Stimulated activated CD4-positive, alpha-beta T cell treated with anti-CD3 and anti-CD28 coated beads, Interleukin-4, amount 100 ng/mL, for 4 hours (primary cell): ENCODE measurements around the gene SLC6A7.
"Not testable (repeated sequence)": the region's sequence is repeated elsewhere in the genome, so short reads cannot be mapped to it uniquely, and the experiment has no call there.

ENCODE experiments used
- DNase-seq, 2 experiments: peaks; one replicate each; pipeline ENCODE4 v3.0.0-alpha.2; 2020

SLC6A7 gene

GRCh38 chr5:150245808-150246207 is 55.9 kb downstream of the SLC6A7 start:
- no peak for DNase-seq

- DNase-seq = no peak
These were observed 56.6 kb downstream of the SLC6A7 start for GRCh38 chr5:150246429-150246828.

GRCh38 chr5:150246835-150247234 is 57.0 kb downstream of the SLC6A7 start:
- no peak for DNase-seq

- no peak for DNase-seq
These were observed 57.9 kb downstream of the SLC6A7 start for GRCh38 chr5:150247726-150248125.

- DNase-seq = not testable (repeated sequence)
These were observed 58.6 kb downstream of the SLC6A7 start for GRCh38 chr5:150248493-150248892.

- no peak for DNase-seq
These were observed 59.1 kb downstream of the SLC6A7 start for GRCh38 chr5:150248946-150249345.

GRCh38 chr5:150249744-150250143 is 59.9 kb downstream of the SLC6A7 start:
- DNase-seq = no peak

- DNase-seq = no peak
These were observed 61.6 kb downstream of the SLC6A7 start for GRCh38 chr5:150251504-150251903.

GRCh38 chr5:150252489-150252888 is 62.6 kb downstream of the SLC6A7 start:
- no peak for DNase-seq

GRCh38 chr5:150253416-150254208 is 63.8 kb downstream of the SLC6A7 start:
- DNase-seq = no peak

- DNase-seq = no peak
These were observed 64.5 kb downstream of the SLC6A7 start for GRCh38 chr5:150254363-150254762.

GRCh38 chr5:150254774-150255173 is 64.9 kb downstream of the SLC6A7 start:
- DNase-seq = no peak

- DNase-seq = no peak
These were observed 66.0 kb downstream of the SLC6A7 start for GRCh38 chr5:150255659-150256409.

GRCh38 chr5:150256410-150257064 is 66.7 kb downstream of the SLC6A7 start:
- no peak for DNase-seq

- DNase-seq = no peak
These were observed 67.6 kb downstream of the SLC6A7 start for GRCh38 chr5:150257424-150257823.

GRCh38 chr5:150258130-150258529 is 68.3 kb downstream of the SLC6A7 start:
- DNase-seq = no peak
